Fibroblast of peridontal ligament (primary cell): ENCODE data around the gene ZNF142.
A peak's percentile ranks its signal among the peaks of the same experiment; 100 is the strongest.

Source experiments
- DNase-seq: peaks from one replicate; pipeline ENCODE4 v3.0.0-alpha.2; 2010; ENCODE audit errors: extremely low read depth

ZNF142 gene

DNA sequence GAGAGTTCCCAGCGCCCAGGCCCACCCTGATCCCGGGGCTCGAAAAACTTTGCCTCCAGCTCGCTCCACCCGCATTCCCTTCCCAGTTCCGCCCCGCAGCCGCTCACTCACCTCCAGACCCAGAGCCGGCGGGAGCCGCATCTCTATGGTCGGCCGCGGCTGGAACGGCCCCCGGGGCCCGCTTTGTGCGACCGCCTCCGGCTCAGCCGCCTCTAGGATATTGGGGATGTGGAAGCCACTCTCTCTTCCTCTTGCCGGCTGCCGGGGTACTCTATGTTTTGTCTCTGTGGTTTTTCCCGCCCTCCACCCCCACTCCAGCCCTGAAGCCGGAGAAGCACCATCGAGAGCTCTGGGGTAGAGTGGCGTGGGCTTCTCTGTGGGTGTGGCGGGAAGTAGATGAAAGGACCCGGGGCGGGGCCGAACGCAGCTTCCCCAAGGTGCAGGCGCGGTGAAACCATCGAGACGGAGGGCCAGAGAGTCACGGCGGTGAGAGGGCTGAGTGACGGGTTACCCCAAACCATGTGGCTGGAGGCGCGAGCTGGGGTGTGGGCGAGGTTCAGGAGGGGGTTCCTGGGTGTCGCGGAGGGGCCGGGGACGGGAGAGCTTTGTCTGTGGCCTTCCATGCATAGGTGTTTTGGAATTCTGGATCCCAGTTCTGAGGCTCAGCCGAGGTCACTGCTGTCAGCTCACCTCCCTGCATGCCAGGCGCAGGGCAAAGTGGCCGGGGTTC, at the start of gene ZNF142, which contains the start of gene BCS1L:
Gene ZNF142, minus strand, starts transcription at position 366 of the 730 bp plus-strand sequence. CDS start 3,194 bp downstream, outside the sequence.
Gene BCS1L, plus strand, starts transcription at position 426 of the 730 bp plus-strand sequence. CDS start 1,305 bp downstream, outside the sequence.
- peak; percentile 71 for DNase-seq

GRCh38 chr2:218708086-218708485, 48.7 kb upstream of the ZNF142 start:
- DNase-seq = no peak

GRCh38 chr2:218703341-218703740, 43.9 kb upstream of the ZNF142 start:
- DNase-seq = no peak

GRCh38 chr2:218701806-218702205, 42.4 kb upstream of the ZNF142 start:
- no peak for DNase-seq

DNA sequence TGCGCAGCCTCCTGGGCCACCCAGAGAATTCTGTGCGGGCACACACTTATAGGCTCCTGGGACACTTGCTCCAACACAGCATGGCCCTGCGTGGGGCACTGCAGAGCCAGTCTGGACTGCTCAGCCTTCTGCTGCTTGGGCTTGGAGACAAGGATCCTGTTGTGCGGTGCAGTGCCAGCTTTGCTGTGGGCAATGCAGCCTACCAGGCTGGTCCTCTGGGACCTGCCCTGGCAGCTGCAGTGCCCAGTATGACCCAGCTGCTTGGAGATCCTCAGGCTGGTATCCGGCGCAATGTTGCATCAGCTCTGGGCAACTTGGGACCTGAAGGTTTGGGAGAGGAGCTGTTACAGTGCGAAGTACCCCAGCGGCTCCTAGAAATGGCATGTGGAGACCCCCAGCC, 39.5 kb upstream of the ZNF142 start:
- no peak for DNase-seq

GRCh38 chr2:218694405-218695145, 35.2 kb upstream of the ZNF142 start:
- no peak for DNase-seq

DNA sequence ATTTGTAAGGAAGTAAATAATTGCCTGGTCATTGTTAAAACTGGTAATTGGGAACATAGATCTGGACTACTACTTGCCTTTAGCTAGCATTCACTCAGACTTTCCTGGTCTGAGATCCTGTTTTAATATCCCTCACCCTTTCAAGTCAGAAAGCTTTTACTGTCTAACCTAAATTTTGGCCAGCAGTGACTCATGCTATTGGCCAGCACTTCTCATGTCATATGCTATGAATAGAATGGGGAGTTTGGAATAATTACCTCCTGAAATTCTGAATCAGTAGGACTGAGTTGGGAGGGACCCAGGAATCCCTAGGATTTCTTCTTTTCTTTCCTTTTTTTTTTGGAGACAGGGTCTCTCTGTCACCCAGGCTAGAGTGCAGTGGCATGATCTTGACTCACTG, 31.8 kb upstream of the ZNF142 start:
- DNase-seq = peak; percentile 87

- peak; percentile 87 for DNase-seq
Measured at GRCh38 chr2:218687400-218688060, 28.1 kb upstream of the ZNF142 start.

DNA sequence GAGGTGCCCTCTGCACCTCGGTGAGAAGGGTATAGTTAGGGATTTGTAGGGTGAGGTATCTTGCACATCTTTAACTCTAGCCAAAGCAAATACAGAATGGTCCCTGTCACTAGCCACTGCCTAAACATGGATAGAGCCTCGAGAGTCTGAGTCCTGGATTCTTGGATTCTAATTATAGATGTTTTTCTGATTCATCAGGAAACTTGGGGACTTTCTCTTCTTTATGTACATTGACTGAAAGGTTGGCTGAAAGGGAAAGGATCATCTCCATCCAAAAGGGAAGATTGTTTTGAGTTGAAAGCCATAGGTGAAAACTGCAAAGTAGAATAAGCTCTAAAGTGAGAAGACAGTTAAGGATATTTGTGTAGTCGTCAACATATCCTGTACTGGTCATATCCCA, 20.6 kb upstream of the ZNF142 start:
- DNase-seq = no peak

DNA sequence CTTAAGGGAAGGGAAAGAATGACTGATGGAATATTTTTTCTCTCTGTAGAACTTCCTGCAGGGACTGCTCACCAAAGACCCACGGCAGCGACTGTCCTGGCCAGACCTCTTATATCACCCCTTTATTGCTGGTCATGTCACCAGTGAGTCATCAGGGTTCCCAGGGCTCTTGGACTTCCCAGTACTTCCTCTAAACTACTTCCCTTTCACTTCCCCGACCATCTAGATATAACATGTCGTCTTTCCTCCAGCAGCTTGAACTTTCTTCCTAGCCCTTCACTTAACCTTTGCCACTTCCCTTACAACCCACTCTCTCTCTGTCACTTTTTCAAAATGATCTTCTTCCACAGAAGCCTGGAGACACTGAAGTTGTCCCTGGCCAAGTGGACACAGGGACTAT, 19.7 kb upstream of the ZNF142 start:
- DNase-seq = no peak

GRCh38 chr2:218671654-218672566, 12.5 kb upstream of the ZNF142 start, which contains the start of the genes RNF25 and STK36:
RNF25 (minus strand) TSS chr2:218672002; CDS start chr2:218671970, 32 bp downstream.
STK36 (plus strand) TSS chr2:218672086; CDS start chr2:218672830, 744 bp downstream.
- DNase-seq = peak; percentile 91

GRCh38 chr2:218671097-218671653, 11.8 kb upstream of the ZNF142 start:
- no peak for DNase-seq

GRCh38 chr2:218664653-218665052, 5.2 kb upstream of the ZNF142 start:
- DNase-seq = no peak

- DNase-seq = no peak
Measured at GRCh38 chr2:218663901-218664300, 4.5 kb upstream of the ZNF142 start.

DNA sequence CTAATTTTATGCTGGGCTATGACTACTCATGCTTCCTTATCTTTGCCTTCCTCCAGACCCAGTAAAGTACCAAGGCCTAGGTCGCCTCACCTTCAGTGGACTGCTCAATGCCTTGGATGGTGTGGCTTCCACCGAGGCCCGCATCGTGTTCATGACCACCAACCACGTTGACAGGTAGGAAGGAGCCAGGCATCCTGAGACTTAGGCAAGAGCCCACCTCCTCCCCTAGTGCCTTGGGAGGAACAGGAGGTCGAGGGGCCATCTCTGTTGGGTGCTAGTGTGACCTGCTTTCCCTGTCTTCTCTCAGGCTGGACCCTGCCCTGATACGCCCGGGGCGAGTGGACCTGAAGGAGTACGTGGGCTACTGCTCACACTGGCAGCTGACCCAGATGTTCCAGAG, 3.4 kb upstream of the ZNF142 start:
- no peak for DNase-seq

DNA sequence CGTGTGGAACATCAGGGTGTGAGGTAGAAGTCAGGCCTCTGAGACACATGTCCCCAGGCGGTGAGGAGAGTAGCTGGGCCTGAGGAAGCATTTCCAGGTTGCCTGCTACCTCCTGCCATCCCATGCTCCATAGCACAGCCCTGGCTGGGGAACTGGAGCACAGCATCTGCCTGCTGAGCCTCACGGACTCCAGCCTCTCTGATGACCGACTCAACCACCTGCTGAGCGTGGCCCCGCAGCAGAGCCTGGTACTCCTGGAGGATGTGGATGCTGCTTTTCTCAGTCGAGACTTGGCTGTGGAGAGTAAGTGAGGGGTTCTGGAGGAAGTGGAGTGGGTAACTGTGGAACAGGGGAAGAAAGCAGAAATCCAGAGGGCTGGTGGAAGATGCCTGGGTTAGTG, 3.0 kb upstream of the ZNF142 start:
- no peak for DNase-seq

DNA sequence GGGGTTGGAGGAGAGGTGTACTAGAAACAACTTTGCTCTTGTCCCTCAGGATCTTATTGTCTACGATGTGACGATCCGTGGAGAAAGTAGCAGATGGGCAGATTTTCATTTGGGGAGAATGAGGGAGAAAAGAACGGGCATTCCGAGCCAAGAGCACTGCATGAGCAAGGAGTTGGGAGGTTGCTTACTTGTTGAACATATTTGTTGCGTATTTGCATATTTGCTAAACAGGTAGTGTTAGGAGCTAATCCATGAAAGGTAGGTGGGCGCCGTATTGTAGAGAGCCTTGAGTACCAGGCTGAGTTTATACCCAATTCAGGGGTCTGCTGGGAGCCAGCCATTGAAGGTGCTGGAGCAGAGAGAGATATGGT, 550 bp upstream of the ZNF142 start:
- peak; percentile 9 for DNase-seq

- DNase-seq = peak; percentile 40
Measured at GRCh38 chr2:218658671-218659257, 659 bp downstream of the ZNF142 start.

DNA sequence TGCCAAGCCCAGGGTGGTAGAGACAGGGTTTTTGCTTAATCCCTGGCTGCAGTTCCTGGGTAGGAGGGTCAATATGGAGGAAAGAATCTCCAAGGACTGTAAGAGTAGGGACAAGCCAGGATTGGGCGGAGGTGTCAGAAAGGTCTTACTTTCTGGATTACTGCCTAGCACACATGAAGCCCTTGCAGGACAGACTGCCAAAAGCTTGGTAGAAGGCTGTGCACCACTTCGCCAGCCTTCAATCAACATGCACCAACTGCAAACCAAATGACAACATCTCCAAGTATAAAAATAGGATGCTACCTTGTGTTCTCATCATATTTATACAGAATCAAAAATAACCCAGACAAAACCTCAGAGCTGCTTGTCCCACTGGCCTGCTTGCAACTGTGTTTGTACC, 3.7 kb downstream of the ZNF142 start:
- DNase-seq = no peak

- no peak for DNase-seq
Measured at GRCh38 chr2:218648787-218649100, 10.7 kb downstream of the ZNF142 start.
